ENCODE measurements around the gene SELL. TPM values are rescaled to one million over a fixed set of nuclear protein-coding genes. Genes with fewer than 3 reads are reported as not detected.
"Not testable (repeated sequence)": the region's sequence is repeated elsewhere in the genome, so short reads cannot be mapped to it uniquely, and the experiment has no call there.

The SELL gene
- total RNA-seq, 2 experiments from 2014 or later, result 362 to 365 TPM

DNA sequence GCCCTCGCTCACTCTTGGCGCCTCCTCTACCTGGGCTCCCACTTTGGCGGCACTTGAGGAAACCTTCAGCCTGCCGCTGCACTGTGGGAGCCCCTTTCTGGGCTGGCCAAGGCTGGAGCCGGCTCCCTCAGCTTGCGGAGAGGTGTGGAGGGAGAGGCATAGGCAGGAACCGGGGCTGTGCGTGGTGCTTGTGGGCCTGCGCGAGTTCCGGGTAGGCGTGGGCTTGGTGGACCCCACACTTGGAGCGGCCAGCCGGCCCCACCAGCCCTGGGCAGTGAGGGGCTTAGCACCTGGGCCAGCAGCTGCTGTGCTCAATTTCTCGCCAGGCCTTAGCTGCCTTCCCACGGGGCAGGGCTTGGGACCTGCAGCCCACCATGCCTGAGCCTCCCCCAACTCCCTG is 50.4 kb downstream of the SELL start:
- DNase-seq; intact Hi-C loops (cut with micrococcal nuclease); H3K27me3 Mint-ChIP-seq (ENCODE audit: low read depth); H3K27ac Mint-ChIP-seq; H3K4me3 Mint-ChIP-seq: not testable (repeated sequence)
- Mint-ChIP-seq H3K4me1 (ENCODE audit: low read depth) (peaks cover 64% of the 10 kb centered on the region), H3K9me3 (peaks cover 21% of the 10 kb centered on the region), H3K36me3 (ENCODE audit: low read depth) (peaks cover 26% of the 10 kb centered on the region)
- CTCF ChIA-PET, result interaction anchor here (1.1 to 1.7 kb wide), 3 partner anchors 51 to 60 kb away, joined by 4 to 6 read pairs (median 5); no protein-coding TSS in a partner anchor

DNA sequence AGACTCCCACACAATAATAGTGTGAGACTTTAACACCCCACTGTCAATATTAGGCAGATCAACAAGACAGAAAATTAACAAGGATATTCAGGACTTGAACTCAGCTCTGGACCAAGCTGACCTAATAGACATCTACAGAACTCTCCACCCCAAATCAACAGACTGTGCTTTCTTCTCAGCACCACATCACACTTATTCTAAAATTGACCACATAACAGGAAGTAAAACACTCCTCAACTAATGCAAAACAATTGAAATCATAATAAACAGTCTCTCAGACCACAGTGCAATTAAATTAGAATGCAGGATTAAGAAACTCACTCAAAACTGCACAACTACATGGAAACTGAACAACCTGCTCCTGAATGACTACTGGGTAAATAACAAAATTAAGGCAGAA is 52.6 kb downstream of the SELL start:
- intact Hi-C loops (cut with micrococcal nuclease); H3K27me3 Mint-ChIP-seq (ENCODE audit: low read depth); H3K4me3 Mint-ChIP-seq; DNase-seq: not testable (repeated sequence)
- peaks cover 19% of the 10 kb centered on the region for H3K36me3 Mint-ChIP-seq (ENCODE audit: low read depth)
- H3K9me3 Mint-ChIP-seq, result peaks cover 18% of the 10 kb centered on the region
- CTCF ChIA-PET, result interaction anchor here (1.7 to 1.8 kb wide), 2 partner anchors 17 to 57 kb away, joined by 5 to 6 read pairs; no protein-coding TSS in a partner anchor
- H3K27ac Mint-ChIP-seq, result peak overlapping the region; percentile 16
- peaks cover 72% of the 10 kb centered on the region for H3K4me1 Mint-ChIP-seq (ENCODE audit: low read depth)

DNA sequence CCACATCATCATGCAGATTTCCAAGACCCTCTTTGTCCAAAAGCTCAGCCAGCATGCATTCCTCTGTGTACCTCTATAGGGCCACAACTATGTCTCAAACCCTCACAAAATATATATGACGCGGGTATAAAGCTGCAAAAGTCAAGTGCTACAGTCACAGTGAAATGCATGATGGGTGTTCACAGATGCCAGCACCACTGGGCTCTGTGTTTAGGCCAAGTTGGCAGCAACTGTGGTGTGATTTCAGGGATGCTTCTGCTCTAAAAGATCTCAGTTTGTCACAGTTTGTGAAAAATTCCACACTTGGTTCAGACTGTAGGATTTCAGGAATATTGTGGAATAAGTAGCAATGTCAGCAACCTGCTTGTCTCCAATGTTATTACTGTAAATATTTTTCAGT is 57.5 kb downstream of the SELL start:
- CTCF ChIA-PET, result no interaction called here
- no peak overlapping the region for H3K4me3 Mint-ChIP-seq
- H3K36me3 Mint-ChIP-seq (ENCODE audit: low read depth), result peaks cover 3% of the 10 kb centered on the region
- H3K27me3 Mint-ChIP-seq (ENCODE audit: low read depth), result no peaks in the 10 kb centered on the region
- H3K9me3 Mint-ChIP-seq, result peaks cover 10% of the 10 kb centered on the region
- intact Hi-C loops (cut with micrococcal nuclease), result no loop called here
- DNase-seq, result no peak
- H3K4me1 Mint-ChIP-seq (ENCODE audit: low read depth), result peaks cover 55% of the 10 kb centered on the region
- H3K27ac Mint-ChIP-seq, result no peak overlapping the region

DNA sequence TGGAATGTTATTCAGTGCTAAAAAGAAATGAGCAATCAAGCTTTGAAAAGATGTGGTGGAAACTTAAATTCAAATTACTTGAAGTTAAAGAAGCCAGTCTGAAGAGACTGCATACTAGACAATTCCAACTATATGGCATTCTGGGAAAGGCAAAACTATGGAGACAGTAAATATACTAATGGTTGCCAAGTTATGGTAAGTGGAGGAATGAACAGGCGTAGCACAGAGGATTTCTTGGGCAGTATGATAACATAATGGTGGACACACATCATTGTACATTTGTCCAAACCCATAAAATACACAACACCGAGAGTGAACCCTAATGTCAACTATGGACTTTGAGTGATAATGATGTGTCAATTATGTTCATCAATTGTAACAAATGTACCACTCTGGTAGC is 60.4 kb downstream of the SELL start:
- CTCF ChIA-PET, result interaction anchor here (2.9 kb wide), 1 partner anchor 49 kb away, joined by 13 read pairs; no protein-coding TSS in a partner anchor
- no peak for DNase-seq
- intact Hi-C loops (cut with micrococcal nuclease), result no loop called here
- H3K9me3 Mint-ChIP-seq, result peaks cover 6% of the 10 kb centered on the region
- H3K4me1 Mint-ChIP-seq (ENCODE audit: low read depth), result peaks cover 50% of the 10 kb centered on the region
- no peak overlapping the region for H3K27ac Mint-ChIP-seq
- H3K36me3 Mint-ChIP-seq (ENCODE audit: low read depth), result peaks cover 3% of the 10 kb centered on the region
- H3K4me3 Mint-ChIP-seq, result no peak overlapping the region
- no peaks in the 10 kb centered on the region for H3K27me3 Mint-ChIP-seq (ENCODE audit: low read depth)

DNA sequence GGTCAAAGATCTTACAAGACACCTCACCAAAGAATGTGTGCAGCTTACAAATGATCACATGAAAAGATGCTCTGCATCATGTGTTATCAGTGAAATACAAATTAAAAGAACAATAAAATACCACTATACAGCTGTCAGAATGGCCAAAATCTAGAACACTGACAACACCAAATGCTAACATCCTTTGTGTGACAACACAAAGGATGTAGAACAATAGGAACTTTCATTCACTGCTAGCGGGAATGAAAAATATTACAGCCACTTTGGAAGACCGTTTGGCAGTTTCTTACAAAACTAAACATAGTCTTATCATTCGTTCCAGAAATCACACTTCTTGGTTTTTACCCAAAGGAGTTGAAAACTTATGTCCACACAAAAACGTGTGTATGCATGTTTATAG is 60.9 kb downstream of the SELL start:
- DNase-seq, result no peak
- Mint-ChIP-seq H3K27me3 (ENCODE audit: low read depth) (no peaks in the 10 kb centered on the region), H3K36me3 (ENCODE audit: low read depth) (peaks cover 3% of the 10 kb centered on the region), H3K4me3 (no peak overlapping the region), H3K9me3 (peaks cover 6% of the 10 kb centered on the region), H3K4me1 (ENCODE audit: low read depth) (peaks cover 46% of the 10 kb centered on the region), H3K27ac (no peak overlapping the region)
- intact Hi-C loops (cut with micrococcal nuclease), result no loop called here
- CTCF ChIA-PET, result interaction anchor here (2.9 kb wide), 1 partner anchor 49 kb away, joined by 13 read pairs; no protein-coding TSS in a partner anchor

DNA sequence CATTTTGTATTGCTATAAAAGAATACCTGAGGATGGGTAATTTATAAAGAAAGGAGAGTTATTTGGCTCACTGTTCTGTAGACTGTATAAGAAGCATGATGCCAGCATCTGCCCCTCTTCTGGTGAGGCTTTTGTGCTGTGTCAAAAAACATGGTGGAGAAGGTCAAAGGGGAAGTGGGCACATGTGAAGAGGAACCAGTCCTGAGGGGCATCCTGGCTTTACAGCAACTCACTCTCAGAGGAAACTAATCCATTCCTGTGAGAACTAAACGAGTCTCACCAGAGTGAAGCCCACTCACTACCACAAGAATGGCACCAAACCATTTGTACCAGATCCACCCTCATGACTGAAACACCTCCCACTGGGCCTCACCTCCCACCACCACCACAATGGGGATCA is 62.7 kb downstream of the SELL start:
- CTCF ChIA-PET, result interaction anchor here (1.8 kb wide), 1 partner anchor 47 kb away, joined by 4 read pairs; no protein-coding TSS in a partner anchor
- H3K4me3 Mint-ChIP-seq, result peak overlapping the region; percentile 58
- H3K4me1 Mint-ChIP-seq (ENCODE audit: low read depth), result peaks cover 40% of the 10 kb centered on the region
- intact Hi-C loops (cut with micrococcal nuclease), result loop anchor here (1.0 to 2.0 kb wide), 3 partner anchors 19 to 62 kb away; partner anchors contain the start of gene SELL
- peaks cover 6% of the 10 kb centered on the region for H3K9me3 Mint-ChIP-seq
- no peak for DNase-seq
- H3K27ac Mint-ChIP-seq, result peak overlapping the region; percentile 95
- H3K27me3 Mint-ChIP-seq (ENCODE audit: low read depth), result no peaks in the 10 kb centered on the region
- peaks cover 3% of the 10 kb centered on the region for H3K36me3 Mint-ChIP-seq (ENCODE audit: low read depth)

DNA sequence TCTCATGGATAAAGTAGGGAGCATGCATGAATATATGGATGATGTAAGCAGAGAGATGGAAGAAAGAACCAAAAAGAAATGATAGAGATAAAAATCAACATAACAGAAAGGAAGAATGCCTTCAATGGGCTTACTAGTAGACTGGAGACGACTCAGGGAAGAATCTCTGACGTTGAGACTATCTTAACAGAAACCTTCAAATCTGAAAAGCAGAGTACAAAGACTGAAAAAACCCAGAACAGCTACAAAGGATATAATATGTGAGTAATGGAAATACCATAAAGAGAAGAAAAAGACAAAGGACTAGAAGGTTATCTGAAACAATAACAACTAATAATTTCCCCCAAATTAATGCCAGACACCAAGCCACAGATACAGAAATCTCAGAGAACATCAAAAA is 63.2 kb downstream of the SELL start:
- CTCF ChIA-PET, result interaction anchor here (1.3 to 1.8 kb wide), 2 partner anchors 47 to 64 kb away, joined by 4 to 5 read pairs; no protein-coding TSS in a partner anchor
- DNase-seq, result no peak
- Mint-ChIP-seq H3K27me3 (ENCODE audit: low read depth) (no peaks in the 10 kb centered on the region), H3K9me3 (peaks cover 6% of the 10 kb centered on the region), H3K4me1 (ENCODE audit: low read depth) (peaks cover 39% of the 10 kb centered on the region), H3K36me3 (ENCODE audit: low read depth) (peaks cover 3% of the 10 kb centered on the region), H3K4me3 (peak overlapping the region; percentile 58), H3K27ac (peak overlapping the region; percentile 95)
- intact Hi-C loops (cut with micrococcal nuclease), result loop anchor here (1.0 to 2.0 kb wide), 3 partner anchors 19 to 63 kb away; partner anchors contain the start of gene SELL

DNA sequence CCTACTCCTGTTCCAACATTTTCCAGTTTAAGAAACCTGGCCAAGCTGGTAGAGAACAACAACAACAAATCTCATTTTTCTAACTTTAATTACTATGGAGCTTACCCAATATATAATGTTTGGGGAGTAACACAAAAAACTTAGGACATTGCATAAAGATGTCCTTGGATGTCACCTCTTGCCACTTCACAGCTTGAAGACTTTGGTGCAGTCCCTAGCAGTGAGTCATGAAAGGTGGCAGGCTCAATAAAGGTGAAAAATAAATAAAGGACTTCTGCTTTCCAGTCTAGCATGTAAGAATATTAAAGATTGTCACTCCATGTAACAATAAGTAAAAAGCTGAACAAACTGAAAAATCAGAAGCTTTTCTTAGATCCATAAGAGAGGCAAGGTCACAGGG is 63.9 kb downstream of the SELL start:
- peak overlapping the region; percentile 95 for H3K27ac Mint-ChIP-seq
- H3K9me3 Mint-ChIP-seq, result peaks cover 6% of the 10 kb centered on the region
- peak; percentile 36 for DNase-seq
- CTCF ChIA-PET, result interaction anchor here (1.3 to 1.8 kb wide), 2 partner anchors 46 to 65 kb away, joined by 4 to 5 read pairs; no protein-coding TSS in a partner anchor
- intact Hi-C loops (cut with micrococcal nuclease), result loop anchor here (1.0 kb wide), 2 partner anchors 33 to 44 kb away; no protein-coding TSS in a partner anchor
- peak overlapping the region; percentile 58 for H3K4me3 Mint-ChIP-seq
- no peaks in the 10 kb centered on the region for H3K27me3 Mint-ChIP-seq (ENCODE audit: low read depth)
- peaks cover 3% of the 10 kb centered on the region for H3K36me3 Mint-ChIP-seq (ENCODE audit: low read depth)
- peaks cover 39% of the 10 kb centered on the region for H3K4me1 Mint-ChIP-seq (ENCODE audit: low read depth)

DNA sequence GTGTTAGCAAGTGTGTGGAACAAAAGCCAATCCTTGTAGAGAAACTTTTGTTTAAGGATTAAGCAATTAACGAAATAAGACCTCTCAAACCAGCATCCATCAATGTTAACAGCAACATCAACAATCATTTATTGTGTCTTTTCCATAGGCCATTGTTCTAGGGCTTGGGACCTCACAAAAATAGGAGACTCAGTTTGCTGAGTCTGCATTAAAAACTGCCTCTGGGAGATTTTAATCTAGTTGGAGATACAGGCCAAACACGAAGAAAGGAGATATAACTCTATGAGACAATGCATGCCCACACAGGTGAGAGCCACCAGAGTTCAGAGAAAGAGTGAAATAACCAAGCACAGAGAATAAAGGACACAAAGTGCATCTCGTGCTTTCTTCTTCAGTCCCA is 67.1 kb downstream of the SELL start:
- CTCF ChIA-PET, result no interaction called here
- no peaks in the 10 kb centered on the region for H3K27me3 Mint-ChIP-seq (ENCODE audit: low read depth)
- no peak overlapping the region for H3K27ac Mint-ChIP-seq
- no peak for DNase-seq
- H3K36me3 Mint-ChIP-seq (ENCODE audit: low read depth), result peaks cover 4% of the 10 kb centered on the region
- intact Hi-C loops (cut with micrococcal nuclease), result no loop called here
- H3K9me3 Mint-ChIP-seq, result peaks cover 8% of the 10 kb centered on the region
- H3K4me3 Mint-ChIP-seq, result no peak overlapping the region
- peaks cover 49% of the 10 kb centered on the region for H3K4me1 Mint-ChIP-seq (ENCODE audit: low read depth)

Other genes starting within 250 kb of the SELL start
- gene SLC19A2, start 225.7 kb downstream of the SELL start, total RNA-seq, result 1 to 10 TPM; 3.2 to 3.6 TPM
- 10 to 100 TPM; 58.6 to 59.1 TPM for gene F5, start 125.1 kb downstream of the SELL start, total RNA-seq
- 1 to 10 TPM; 2.4 to 2.6 TPM for gene SELP, start 81.5 kb downstream of the SELL start, total RNA-seq
- not detected for gene SELE, start 22.5 kb upstream of the SELL start, total RNA-seq
- 10 to 100 TPM; 10.6 to 11.1 TPM for gene METTL18, start 83.3 kb upstream of the SELL start, total RNA-seq
- 1 to 10 TPM; 8.8 TPM for gene SCYL3, start 182.3 kb upstream of the SELL start, total RNA-seq

All from activated naive CD4-positive, alpha-beta T cell treated with anti-CD3 and anti-CD28 coated beads for 36 hours (primary cell).